DOHH2 (cell line): ENCODE measurements around the gene HIBADH.
A peak's percentile ranks its signal among the peaks of the same experiment; 100 is the strongest.

Source experiments
- H3F3A ChIP-seq: fragments of 200-600 bp; sonication (generic), shearing (Covaris generic); 2 replicates; pipeline ENCODE4 v1.6.0; 2016; ENCODE audit warnings: antibody characterized with exemption, mild to moderate bottlenecking; ENCODE audit not compliant: control insufficient read depth, insufficient read depth
- H3K27ac ChIP-seq: fragments of 200-600 bp; sonication (generic); 2 replicates; pipeline ENCODE4 v1.5.1; 2014; ENCODE audit warnings: low read depth, mild to moderate bottlenecking, low read length, moderate library complexity
- H3K27me3 ChIP-seq: fragments of 200-600 bp; sonication (generic); 2 replicates; pipeline ENCODE4 v1.6.1; 2014; ENCODE audit warnings: mild to moderate bottlenecking, low read length, mixed read lengths; ENCODE audit not compliant: control insufficient read depth
- H3K36me3 ChIP-seq: fragments of 200-600 bp; sonication (generic); 2 replicates; pipeline ENCODE4 v1.6.1; 2014; ENCODE audit warnings: mild to moderate bottlenecking, low read length, moderate library complexity, mixed read lengths; ENCODE audit not compliant: control insufficient read depth
- H3K4me1 ChIP-seq: fragments of 200-600 bp; sonication (generic); 2 replicates; pipeline ENCODE4 v1.6.1; 2014; ENCODE audit warnings: mild to moderate bottlenecking, low read length, mixed read lengths; ENCODE audit not compliant: control insufficient read depth
- H3K4me2 ChIP-seq: fragments of 200-600 bp; sonication (generic); 2 replicates; pipeline ENCODE4 v1.6.0; 2014; ENCODE audit warnings: mild to moderate bottlenecking, low read length, moderate library complexity
- H3K4me3 ChIP-seq: fragments of 200-600 bp; sonication (generic); 2 replicates; pipeline ENCODE4 v1.5.1; 2014; ENCODE audit warnings: mild to moderate bottlenecking, low read length, mixed read lengths
- H3K79me2 ChIP-seq: fragments of 200-600 bp; sonication (generic); 2 replicates; pipeline ENCODE4 v1.6.1; 2014; ENCODE audit warnings: mild to moderate bottlenecking, low read length, mixed read lengths; ENCODE audit not compliant: control insufficient read depth
- H3K9me2 ChIP-seq: fragments of 200-600 bp; sonication (generic); replicated peaks from 2 replicates; pipeline ENCODE4 v1.6.1; 2014; ENCODE audit warnings: mild to moderate bottlenecking, low read length, mixed read lengths; ENCODE audit not compliant: control insufficient read depth
- H3K9me3 ChIP-seq: fragments of 200-600 bp; sonication (generic); 2 replicates; pipeline ENCODE4 v1.6.1; 2014; ENCODE audit warnings: antibody characterized with exemption, low read length, mixed read lengths; ENCODE audit not compliant: control insufficient read depth, insufficient read depth
- H4K20me1 ChIP-seq: fragments of 200-600 bp; sonication (generic); 2 replicates; pipeline ENCODE4 v1.6.0; 2014; ENCODE audit warnings: low read depth, mild to moderate bottlenecking, antibody characterized with exemption, low read length, moderate library complexity; ENCODE audit not compliant: control insufficient read depth, insufficient read depth
- EZH2phosphoT487 ChIP-seq: fragments of 200-600 bp; sonication (generic); IDR thresholded peaks from 2 replicates; pipeline ENCODE4 v1.6.1; 2017; ENCODE audit warnings: borderline replicate concordance, mild to moderate bottlenecking, antibody characterized with exemption, low read length, moderate library complexity, mixed read lengths
- TF ChIP-seq, protein P1 (sequence below): fragments of 200-600 bp; sonication (generic); IDR thresholded peaks from one replicate; pipeline ENCODE4 v1.5.1; 2014; ENCODE audit warnings: antibody characterized with exemption, mild to moderate bottlenecking, low read depth, low read length; ENCODE audit not compliant: poor library complexity, severe bottlenecking

The HIBADH gene

DNA sequence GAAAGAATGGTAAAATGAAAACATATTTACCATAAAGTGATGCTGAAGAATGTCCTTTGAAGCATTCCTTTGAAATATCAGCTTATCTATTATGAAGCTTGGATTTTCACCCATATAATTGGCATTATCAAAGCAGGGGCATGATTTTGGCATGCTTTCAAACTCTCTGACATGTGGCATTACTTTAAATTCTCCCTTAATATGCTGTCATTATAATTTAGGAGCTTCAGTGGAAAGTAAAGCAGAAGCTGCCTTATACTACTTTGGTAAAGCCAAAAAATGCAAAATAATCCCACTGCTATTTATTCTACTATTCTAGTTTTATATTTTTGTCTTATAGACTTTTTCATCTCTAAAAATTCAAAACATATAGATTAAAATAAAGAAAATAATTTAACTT lies 28.0 kb upstream of the HIBADH start:
- Histone ChIP-seq H3K9me3 (no peaks in the 10 kb centered on the region), H3F3A (no peaks in the 10 kb centered on the region), H3K9me2 (no peaks in the 10 kb centered on the region), H4K20me1 (no peaks in the 10 kb centered on the region), H3K4me1 (peaks cover 8% of the 10 kb centered on the region), H3K36me3 (no peaks in the 10 kb centered on the region), H3K4me2 (no peak overlapping the region), H3K4me3 (no peak overlapping the region), H3K27ac (no peak overlapping the region), H3K79me2 (no peaks in the 10 kb centered on the region), H3K27me3 (no peaks in the 10 kb centered on the region)
- TF ChIP-seq, protein P1, sequence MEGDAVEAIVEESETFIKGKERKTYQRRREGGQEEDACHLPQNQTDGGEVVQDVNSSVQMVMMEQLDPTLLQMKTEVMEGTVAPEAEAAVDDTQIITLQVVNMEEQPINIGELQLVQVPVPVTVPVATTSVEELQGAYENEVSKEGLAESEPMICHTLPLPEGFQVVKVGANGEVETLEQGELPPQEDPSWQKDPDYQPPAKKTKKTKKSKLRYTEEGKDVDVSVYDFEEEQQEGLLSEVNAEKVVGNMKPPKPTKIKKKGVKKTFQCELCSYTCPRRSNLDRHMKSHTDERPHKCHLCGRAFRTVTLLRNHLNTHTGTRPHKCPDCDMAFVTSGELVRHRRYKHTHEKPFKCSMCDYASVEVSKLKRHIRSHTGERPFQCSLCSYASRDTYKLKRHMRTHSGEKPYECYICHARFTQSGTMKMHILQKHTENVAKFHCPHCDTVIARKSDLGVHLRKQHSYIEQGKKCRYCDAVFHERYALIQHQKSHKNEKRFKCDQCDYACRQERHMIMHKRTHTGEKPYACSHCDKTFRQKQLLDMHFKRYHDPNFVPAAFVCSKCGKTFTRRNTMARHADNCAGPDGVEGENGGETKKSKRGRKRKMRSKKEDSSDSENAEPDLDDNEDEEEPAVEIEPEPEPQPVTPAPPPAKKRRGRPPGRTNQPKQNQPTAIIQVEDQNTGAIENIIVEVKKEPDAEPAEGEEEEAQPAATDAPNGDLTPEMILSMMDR: no peak
- TF ChIP-seq EZH2phosphoT487: no peak

DNA sequence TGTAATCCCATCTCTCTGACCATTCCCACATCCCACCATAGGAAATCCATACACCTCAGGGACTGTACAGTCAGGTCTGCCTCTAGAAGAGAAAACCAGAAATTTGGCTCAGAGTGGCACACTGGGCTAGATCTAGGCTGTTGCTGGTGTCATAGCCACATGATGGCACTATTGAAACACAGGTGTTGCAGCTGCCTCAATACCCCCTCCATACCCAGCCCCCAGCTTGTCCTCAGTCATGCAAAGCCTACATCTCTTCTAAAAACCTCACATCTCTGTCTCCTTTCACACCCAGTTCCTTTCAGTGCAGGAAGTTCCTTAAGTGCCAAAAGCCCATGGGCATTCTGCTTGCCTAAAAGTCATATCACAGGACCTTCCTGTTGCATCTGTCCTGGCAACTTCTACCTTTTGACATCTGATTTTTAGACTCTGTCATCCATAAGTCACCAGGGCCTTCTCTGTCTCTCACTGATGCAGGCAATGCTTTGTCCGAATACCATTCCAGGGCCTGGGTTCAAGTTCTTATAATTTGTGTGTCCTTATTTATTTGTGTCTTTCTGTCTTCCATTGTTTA lies 27.0 kb upstream of the HIBADH start:
- Histone ChIP-seq H3K27ac (no peak overlapping the region), H3K4me2 (peak overlapping the region; percentile 3; the same call in 1 of the 2 replicates), H3K27me3 (no peaks in the 10 kb centered on the region)

DNA sequence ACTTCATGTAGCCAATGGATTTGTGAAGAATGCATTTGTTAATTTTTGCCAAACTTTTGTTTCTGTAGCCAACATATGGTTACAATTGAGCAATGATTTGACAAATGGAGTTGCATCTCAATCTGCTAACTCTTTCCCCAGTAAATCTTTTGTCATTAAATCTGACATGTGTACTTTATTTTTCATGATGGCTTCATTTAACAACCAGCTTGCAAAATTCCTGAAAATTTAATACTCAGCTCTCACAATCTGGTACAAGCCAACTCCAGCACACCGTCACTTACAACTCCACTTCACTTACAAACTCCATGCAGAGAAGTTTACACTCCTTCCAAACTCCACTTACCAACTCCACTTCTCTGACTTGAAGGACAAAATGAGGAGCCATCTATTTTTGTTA lies 26.5 kb upstream of the HIBADH start:
- Histone ChIP-seq H3K4me3 (no peak overlapping the region), H3K27ac (no peak overlapping the region)
- no peak for TF ChIP-seq EZH2phosphoT487
- TF ChIP-seq, protein P1: no peak

More for the DNA sequence above, 27.0 kb upstream of the HIBADH start:
- TF ChIP-seq EZH2phosphoT487: no peak
- TF ChIP-seq, protein P1: peak; percentile 95
- Histone ChIP-seq H3K9me3 (no peaks in the 10 kb centered on the region), H3K4me1 (peaks cover 8% of the 10 kb centered on the region), H3K79me2 (no peaks in the 10 kb centered on the region), H4K20me1 (no peaks in the 10 kb centered on the region), H3F3A (no peaks in the 10 kb centered on the region), H3K36me3 (no peaks in the 10 kb centered on the region), H3K9me2 (no peaks in the 10 kb centered on the region), H3K4me3 (no peak overlapping the region)

More for the DNA sequence above, 26.5 kb upstream of the HIBADH start:
- Histone ChIP-seq H3K4me1 (peaks cover 8% of the 10 kb centered on the region), H3K79me2 (no peaks in the 10 kb centered on the region), H3K27me3 (no peaks in the 10 kb centered on the region), H3K9me3 (no peaks in the 10 kb centered on the region), H3K36me3 (no peaks in the 10 kb centered on the region), H4K20me1 (no peaks in the 10 kb centered on the region), H3K9me2 (no peaks in the 10 kb centered on the region), H3F3A (no peaks in the 10 kb centered on the region), H3K4me2 (no peak overlapping the region)
